Iris pigment epithelial cell (primary cell): Measurements from ENCODE around the gene YIPF5.

Experiments used
- DNase-seq: peaks from one replicate; pipeline ENCODE4 v3.0.0-alpha.2; 2011; ENCODE audit warnings: low read depth

The YIPF5 gene

DNA sequence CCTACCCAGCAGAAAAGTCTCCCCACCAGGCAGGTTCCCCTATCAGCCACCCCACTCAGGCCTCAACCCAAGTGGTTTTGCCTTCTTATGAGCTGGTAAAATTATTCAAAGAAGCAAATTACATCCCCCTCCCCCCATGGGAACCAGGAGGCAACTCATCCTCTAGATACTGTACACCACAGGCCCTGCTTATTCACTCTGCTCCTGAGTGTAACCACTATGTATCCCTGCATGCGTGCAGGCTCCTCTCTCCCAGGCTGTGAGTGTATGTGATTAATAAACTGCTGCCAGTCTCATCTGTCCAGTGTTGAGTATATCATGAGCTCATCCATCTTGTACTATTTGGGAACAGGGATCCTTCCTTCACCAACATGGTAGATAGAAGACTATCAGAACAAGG, 8.8 kb upstream of the YIPF5 start:
- DNase-seq = no peak

DNA sequence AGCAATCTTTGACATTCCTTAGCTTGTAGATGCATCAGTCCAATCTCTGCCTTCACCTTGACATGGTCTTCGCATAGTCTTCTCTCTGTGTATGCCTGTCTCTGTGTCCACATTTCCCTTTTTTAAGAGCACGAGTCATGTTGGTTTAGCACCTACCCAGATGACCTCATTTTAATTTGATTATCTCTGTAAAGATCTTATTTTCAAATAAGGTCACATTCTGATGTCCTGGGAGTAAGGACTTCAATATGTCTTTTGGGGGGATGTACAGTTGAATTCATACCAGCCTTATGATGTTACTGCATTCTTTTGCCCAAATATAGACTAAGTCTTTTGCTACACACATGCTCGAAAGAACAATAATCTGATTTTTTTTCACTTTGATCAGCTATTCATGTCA, 7.1 kb upstream of the YIPF5 start:
- DNase-seq = no peak

DNA sequence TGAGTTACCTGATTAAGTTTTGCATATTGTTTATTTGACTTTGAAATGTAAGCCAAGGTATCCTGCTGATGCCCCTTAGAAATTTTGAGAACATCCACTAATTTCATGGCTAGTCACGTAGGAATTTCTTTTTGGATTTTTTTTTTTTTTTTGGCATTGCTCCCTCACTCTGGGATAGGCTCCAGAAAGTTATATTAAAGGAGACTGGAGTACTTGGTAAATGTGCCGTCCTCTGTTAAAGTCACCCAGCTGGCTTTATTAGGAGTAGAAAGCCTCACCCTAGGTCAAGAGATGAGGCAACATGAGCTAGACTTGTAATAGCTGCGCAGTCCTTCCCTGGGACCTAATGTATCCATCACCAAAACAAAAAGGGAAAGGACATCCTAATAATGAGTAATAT, 3.3 kb upstream of the YIPF5 start:
- no peak for DNase-seq

DNA sequence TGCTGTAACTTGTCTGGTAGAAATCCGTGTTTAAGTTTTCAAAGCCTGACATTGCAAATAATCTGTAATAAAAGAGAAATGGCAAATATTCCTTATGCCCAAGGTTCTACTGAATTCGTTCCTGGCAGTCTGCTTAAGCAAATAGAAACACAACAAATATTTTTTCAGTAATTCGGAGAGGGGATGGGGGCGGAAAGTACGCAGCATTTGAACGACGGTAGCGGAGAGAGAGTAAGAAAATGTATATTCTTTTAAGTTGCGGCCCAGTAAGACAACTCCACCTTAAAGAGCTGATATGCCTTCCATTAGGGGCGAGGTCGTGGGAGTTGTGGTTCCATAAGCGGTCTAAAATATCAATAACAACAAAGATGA, 569 bp downstream of the YIPF5 start:
- DNase-seq = no peak

DNA sequence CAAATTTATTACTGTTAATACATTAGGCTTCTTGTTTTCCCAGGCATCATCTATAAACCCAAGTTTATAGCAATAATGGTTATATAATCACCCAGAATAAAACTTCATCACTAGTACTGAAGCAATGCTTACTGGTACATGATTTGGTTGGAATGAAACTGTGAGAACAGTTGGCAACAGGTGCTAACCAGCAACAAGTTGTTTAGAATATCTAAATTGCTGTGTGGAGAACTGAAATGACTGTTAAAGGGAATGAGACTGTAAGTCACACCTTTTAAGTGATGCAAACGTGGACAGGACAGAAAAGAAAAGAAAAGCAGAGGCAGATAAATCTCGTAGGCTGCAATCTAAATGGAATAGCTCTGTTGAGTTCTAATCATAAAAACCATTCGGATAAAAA, 2.5 kb downstream of the YIPF5 start:
- no peak for DNase-seq

DNA sequence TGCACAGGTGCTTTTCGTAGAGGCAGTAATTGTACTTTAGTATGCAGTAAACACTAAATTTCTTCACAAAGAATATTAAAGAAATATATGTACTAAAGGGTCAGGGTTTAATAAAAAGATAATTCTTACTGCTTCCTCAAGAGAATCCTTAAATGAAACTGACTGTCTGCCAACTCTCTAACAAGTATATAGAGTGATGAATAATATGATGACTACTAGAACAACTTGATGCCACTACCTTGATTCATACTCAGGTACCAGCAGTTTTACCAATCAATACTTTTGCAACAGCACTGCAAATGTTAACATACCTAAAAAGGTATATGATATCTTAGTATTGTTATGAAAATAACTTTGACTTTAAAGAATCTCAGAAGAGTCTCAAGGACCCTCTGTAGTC, 3.8 kb downstream of the YIPF5 start:
- no peak for DNase-seq

DNA sequence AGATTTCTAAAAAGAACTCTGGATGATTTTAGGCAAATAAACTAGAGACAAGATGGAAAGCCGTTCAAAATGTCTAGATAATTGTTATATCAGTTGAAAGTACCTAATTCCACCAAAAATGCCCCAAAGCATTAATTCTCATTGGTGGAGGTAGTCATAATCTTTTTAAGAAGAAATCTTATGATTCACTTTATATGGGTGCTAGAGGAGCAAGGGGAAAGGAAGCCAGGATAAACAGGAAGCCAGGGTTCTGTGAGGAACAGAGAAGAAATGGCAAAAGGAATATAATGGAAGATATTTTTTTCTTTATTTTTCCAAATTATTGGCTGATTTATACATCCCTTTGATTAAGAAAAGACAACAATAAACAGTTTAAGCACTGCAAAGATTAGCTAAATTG, 7.8 kb downstream of the YIPF5 start:
- DNase-seq = peak; percentile 48

DNA sequence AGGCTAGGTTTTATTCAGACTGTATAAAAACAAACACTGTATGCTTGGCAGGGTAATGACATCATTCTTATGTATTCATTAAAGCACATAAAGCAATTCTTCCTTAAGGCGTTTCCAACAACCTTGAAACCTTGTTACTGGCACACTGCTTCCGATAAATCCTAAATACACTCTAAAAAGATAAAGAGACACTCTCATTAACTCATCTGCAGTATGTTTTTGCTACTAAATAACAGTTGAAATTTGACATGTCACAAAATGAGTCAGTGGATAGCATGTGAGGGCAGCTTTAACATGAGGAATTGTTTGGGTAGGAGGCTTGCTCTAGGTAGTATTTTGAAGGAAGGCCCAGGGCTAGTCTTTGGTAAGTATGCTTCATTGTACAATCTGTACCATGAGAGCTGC, 13.7 kb downstream of the YIPF5 start:
- peak; percentile 42 for DNase-seq

DNA sequence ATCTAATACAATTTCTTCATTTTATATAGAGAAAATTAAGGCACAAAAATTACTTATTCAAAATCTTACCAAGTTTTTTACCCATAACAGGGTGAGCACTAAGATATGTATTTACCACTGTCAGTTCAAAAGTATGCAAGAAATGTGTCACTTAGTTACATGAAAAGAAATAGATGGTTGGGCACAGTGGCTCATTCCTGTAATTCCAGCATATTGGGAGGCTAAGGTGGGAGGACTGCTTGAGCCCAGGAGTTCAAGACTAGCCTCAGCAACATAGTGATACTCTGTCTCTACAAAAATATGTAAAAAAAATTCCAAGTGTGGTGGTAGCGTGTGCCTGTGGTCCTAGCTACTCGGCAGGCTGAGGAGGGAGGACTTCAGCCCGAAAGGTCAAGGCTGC, 19.4 kb downstream of the YIPF5 start:
- peak; percentile 37 for DNase-seq

DNA sequence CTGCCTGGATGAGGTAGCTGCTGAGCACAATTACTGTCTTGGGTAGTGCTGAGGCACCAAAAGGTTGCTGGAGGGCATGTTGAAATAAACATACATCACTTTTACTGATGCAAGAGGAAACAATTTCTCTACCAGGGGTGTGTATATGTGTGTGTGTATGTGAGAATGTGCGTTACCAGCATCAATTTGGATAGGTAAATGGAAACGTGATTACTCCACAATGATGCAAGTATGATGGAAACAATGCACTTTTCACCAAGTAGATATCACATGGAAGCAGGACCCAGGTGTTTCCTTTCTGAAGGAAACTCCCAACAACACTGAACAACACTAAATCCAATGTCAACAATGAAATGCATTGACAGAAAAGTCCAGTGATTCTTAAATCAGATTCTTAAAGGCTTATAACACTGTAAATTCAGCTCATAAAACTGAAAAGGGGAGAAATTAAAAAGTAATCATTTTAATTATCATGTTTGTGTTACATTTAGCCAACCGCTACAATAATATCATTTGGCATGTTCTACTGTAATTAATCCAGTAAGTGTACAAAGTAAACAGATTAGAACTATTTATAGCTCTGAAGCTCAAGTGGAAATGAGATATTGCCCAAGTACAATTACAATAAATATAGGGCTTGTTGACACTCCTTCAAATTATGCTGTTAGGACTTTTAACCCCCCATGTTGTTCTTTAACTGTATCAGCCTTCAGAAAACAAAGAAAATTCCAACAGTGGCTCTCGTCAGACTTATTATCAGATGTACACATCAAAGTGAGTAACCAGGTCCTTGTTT, 25.3 kb downstream of the YIPF5 start:
- DNase-seq = no peak

DNA sequence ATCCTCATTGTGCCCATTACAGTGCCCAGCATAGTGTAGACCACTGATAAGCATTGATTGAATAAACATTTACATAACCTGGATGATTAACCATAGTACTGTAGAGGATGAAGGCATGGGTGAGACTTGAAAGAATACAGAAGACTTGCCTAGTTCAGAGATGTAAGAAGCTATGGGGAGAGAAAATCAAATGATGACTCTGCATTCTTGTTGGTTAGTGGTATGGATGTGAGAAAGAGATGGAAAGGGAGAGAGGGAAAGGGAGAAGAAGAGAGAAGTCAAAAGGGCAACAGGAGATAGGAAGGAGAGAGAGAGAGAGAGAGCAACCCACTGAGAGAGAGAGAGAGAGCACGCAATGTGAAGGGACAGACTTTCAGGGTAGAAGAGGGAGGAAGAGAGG, 26.8 kb downstream of the YIPF5 start:
- DNase-seq = no peak

DNA sequence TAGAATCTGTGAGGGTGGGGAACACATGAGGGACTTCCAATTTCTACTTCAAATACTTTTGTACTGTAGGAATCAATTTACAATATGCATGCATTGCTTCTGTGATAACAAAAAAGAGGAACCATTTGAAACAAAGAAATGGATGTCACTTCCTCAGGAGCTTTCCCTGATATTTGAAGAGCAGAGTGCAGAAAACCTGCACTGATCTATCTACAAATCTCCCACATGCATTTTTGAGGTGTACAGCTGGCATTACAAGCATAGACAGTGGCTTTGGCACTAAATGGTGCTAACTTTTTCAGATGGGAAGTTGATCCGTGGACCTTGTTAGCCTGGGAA, 27.7 kb downstream of the YIPF5 start:
- no peak for DNase-seq

DNA sequence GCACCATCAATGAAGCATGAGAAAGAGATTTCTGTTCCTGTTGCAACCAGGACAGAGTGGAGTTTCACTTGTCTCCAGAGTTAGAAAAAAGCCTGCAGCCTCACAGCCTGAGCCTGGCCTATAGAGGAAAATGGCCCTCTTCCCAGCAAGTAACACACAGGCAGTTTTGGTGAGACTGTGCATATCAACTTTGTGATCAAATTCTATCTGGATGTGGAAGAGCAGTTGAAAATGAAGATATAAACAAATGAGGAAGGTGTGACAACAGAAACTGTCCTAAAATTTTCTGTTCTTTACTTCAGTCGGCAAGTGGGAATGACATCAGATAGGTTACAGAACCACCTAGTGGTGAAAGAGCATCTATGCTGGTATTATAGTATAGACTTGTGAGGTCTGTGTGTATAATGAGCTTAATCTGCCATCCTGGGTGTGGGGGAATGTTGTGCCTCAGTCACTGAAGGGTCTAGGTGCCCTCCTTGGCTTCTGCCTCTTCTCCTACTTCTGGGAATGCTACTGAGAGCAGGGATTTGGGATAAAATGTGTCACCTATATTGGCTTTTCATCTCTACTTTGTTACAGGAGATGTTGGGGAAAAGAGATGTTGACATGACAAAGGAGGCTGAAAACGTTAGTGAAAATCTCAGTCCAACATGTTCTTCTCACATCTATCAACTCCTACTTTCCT, 28.2 kb downstream of the YIPF5 start:
- peak; percentile 62 for DNase-seq

DNA sequence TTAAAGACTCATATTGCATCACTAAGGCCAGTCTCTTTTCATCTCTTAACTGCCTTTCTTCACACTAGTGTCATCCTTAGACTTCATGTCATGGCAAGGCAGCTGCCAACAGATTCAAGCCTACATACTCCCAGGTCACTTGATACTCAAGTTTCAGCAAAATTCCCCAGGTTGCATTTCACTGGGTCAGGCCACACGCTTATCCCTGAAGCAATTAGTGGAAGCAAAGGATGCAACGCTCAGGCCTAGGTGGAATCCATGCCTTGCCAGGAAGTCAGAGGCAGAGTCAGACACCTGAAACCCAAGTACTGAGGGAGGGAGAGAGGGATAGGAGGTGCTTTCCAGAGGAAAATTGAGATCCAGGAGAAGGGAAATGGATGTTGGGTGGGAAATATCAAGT, 28.9 kb downstream of the YIPF5 start:
- no peak for DNase-seq

DNA sequence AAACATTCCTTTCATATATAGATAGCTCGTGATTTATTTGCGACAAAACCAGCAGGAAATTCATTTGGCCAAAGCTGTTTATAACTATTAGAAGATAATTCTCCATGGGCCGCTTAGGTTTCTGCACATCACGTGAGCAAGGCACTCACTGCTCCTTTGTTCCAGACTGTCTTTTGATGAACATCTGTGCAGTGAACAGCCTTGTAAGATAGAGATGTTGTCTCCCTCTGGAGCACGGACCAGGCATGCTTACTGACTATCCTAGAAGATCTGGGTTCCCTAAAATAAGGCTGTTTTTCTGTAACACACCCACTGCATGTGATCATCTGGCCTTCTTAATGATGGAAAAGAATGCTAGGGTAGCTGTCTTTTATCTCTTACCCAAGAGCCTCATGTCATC, 30.9 kb downstream of the YIPF5 start:
- peak; percentile 40 for DNase-seq

DNA sequence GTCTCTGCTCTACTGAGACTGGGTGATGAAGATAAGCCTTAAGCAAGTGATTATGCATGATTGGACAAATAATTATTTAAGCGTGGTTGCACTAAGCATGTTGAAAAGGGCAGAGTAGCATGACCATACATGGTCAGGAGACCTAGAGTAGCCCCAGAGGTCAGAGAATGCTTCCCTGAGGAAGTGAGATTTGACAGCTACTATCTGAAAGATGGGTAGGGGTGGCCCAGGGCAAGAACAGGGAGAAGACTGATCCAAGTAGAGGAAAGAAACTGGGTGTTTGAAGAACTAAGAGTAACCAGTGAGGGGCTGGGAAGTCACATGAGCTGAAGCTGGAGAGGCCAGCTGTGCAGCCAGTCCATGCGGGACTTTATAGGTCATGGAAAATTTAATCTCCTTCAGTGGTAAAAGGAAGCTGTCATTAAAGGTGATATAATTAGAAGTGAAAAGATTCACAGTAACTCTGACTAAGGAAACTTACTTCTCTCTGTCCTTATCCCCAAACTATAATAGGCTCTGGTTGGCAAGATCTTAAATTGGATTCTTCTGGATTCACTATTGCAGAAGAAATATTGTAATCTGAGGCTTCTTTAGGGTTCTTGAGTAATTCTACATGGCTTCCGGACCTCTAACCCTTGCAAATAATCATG, 35.2 kb downstream of the YIPF5 start:
- no peak for DNase-seq

DNA sequence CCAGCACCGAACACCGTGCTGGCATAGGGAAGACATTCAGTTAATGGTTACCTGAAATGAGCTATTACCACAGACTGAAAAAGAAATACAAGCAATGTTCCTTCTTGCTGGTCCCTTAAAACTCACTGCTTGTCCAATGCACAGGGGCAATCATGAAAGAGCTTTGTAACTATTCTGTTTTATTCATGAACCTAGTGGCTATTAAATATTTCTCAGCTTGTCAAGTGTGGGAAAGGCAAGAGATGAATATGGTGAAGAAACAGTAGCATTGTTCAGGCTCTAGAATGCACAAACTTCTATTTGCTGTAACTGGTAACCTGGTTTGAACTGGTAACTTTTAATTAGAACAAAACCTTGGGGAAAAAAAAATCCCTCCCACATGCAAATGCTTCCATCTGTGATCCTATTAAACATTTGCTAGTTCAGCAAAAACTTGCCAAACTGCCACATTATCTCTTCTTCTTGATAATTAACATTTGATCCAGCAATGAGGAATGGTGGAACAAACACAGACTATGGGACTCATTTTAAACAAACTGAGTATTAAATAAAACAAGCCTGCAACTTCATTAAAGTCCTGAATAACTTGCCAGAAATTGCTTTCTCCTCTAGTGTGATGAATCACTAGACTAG, 36.1 kb downstream of the YIPF5 start:
- no peak for DNase-seq

DNA sequence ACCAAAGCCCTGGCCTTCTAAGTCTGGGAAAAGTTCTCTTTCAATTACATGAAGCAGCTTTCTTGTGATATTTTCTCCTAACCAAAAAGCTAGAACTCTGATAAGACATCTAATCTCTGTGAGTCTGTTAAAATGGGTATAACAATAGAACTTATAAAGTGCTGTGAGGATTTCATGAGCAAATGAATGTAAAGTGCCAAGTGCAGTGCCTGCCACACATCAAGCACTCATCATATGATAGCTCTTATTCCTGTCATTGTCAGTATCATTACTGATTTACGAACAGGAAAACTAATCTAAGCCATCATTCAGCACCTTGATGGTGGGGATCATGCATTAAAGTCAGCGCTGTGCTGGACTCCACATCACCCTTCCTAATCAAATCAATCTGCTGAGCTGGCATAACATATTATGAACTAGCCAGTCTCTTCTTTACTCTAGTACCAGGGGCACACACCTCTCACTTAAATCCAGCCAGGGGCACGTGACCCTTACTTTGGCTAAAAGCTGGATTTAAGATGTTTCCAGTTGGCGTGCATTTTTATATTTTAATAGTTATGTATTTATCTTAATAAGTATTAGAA, 37.3 kb downstream of the YIPF5 start:
- no peak for DNase-seq

DNA sequence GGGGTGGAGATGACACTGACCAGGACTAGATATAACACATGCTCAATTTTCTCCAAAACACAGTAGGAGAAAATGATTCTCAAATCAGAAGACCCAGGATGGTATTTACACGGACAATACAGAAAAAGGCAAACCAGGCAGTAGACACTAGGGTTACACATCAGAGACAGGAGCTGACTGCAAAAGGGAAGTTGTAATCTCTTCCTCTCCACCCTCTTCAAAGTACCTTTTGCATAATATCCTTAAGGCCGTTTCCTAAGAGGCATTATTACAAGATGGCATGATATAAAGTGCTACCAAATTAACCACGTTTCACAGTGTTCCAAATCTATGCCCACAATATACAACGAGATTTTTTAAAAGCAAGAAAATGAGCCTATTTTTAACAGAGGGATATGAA, 39.2 kb downstream of the YIPF5 start:
- no peak for DNase-seq

DNA sequence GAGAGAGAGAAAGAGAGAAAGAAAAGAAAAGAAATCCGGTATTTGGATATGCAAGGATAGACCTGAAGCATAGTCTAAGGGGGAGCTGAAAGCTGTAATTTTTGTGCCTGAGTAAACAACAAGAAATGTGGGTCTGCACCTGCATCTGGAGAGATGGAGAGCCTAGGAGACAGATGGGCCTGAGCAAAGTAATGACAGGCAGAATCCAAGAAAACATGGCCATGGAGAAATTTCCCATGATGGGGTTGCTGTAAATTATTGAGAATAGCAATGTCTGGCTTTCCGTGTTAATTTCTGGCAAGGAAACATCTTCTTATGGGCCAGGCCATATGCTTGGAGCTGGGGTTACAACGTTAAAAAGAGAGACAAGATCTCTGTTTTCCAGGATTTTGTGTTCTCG, 40.2 kb downstream of the YIPF5 start:
- DNase-seq = no peak

DNA sequence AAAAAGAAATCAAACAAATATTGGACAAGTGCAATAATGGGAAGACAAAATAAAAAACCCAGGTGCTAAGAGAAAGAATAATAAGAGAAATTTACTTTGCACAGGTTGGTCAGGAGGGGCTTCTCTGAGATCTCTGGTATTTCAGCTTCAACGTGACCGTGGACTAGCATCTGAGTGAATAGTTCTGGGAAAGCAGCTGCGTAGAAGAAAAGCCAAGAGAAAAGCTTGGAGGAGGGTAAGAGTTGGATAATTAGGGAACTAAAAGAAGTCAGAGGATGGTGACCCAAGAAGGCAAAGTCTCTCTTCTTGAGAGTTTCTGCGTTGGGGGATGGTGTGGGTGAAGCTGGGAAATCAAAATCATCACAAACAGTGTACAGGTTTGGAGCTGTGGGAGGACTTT, 41.6 kb downstream of the YIPF5 start:
- no peak for DNase-seq

DNA sequence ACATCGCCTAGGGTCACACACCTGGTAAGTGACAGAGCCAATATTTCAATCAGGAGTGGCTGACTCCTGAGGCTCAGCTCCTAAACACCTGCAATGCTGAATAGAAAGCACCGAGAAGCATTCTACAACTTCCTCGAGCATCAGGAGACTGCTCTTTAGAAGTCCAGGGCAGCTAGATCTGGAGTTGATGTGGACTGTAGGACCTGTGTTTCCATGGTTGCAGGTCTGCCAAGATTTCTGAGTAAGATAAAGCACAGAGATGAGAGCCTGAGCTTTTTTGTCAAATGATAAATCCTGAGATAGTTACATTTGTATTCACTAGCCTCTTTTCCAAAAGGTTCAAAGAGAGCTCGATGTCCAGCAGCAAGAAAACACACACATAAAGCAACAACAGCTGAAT, 43.8 kb downstream of the YIPF5 start:
- peak; percentile 22 for DNase-seq
